ENCODE data around the gene GKAP1. TPM values are rescaled to one million over a fixed set of nuclear protein-coding genes. Genes with fewer than 3 reads are reported as not detected.

Gene GKAP1
- total and polyA plus RNA-seq, 2 of the 13 experiments (the other 11 are each of a cell fraction or from before 2014, with no cell fraction given) = 5.6 to 6.1 TPM

DNA sequence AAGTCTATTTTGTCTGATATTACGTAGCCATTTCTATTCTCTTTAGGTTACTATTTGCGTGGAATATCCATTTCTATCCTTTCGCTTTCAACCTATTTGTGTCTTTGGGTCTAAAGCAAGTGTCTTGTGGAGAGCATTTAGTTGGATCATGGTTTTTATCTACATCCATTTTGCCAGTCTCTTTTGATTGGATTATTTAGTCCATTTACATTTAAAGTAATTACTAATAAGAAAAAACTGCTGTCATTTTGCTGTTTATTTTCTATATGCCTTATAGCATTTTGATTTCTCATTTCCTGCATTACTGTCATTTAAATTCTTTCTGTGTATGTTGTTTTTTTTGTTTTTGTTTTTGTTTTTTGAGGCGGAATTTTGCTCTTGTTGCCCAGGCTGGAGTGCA is 83.8 kb downstream of the GKAP1 start:
- ChIA-PET POLR2A (no interaction called here), CTCF (ENCODE audit: low intra/inter-chr PET ratio, low total read pairs) (no interaction called here)
- no peaks in the 10 kb centered on the region for H3K36me3 ChIP-seq (replicated peaks in 1 of 2; ENCODE audit: control insufficient read depth in 1 of 2, insufficient read depth in 2 of 2, low read length in 2 of 2)
- no peaks in the 10 kb centered on the region for H4K20me1 ChIP-seq (ENCODE audit: insufficient read depth, low read length)
- no peak overlapping the region for H3K9ac ChIP-seq (ENCODE audit: insufficient read depth, low read depth, low read length)
- FAIRE-seq (no peak), ATAC-seq (no peak), DNase-seq (ENCODE audit: low spot score) (no peak)
- H3K27ac ChIP-seq (ENCODE audit: extremely low read length, insufficient read depth, low read length) = no peak overlapping the region
- 0 out of 2 replicates have a peak, but pooled peaks cover 10% of the 10 kb centered on the region for H3K4me1 ChIP-seq (ENCODE audit: insufficient read depth, low read length)
- intact Hi-C loops (cut with micrococcal nuclease; ENCODE audit: unreplicated experiment) = no loop called here
- H3K4me3 ChIP-seq (replicated peaks in 1 of 3; ENCODE audit: insufficient read depth in 1 of 3, low read depth in 2 of 3, low read length in 3 of 3) = no peak overlapping the region
- H3K4me2 ChIP-seq (ENCODE audit: low read depth, low read length) = no peak overlapping the region
- in situ Hi-C loops (cut with HindIII; ENCODE audit: extremely low pct_ligation_motif_present, low pct_unique_long_range_greater_than_20kb) = no loop called here
- TF ChIP-seq KLF12 (CRISPR knock-in tag; IDR thresholded peaks at IDR 0.05; ENCODE audit: borderline replicate concordance) (no peak), ZNF44 (CRISPR knock-in tag; IDR thresholded peaks at IDR 0.05) (no peak), ZNF670 (CRISPR knock-in tag; IDR thresholded peaks at IDR 0.05; ENCODE audit: borderline replicate concordance) (no peak), POLR2A (IDR thresholded peaks at IDR 0.05; ENCODE audit: insufficient read depth in 1 of 2, low read depth in 2 of 2, low read length in 2 of 2) (no peak), MEIS1 (CRISPR knock-in tag; IDR thresholded peaks at IDR 0.05; ENCODE audit: borderline replicate concordance) (no peak), EHMT2 (IDR thresholded peaks at IDR 0.05; ENCODE audit: borderline replicate concordance, low read depth, low read length) (no peak), ZC3H4 (CRISPR knock-in tag; IDR thresholded peaks at IDR 0.05; ENCODE audit: borderline replicate concordance) (no peak), ZNF607 (CRISPR knock-in tag; IDR thresholded peaks at IDR 0.05; ENCODE audit: borderline replicate concordance) (no peak), ZNF383 (CRISPR knock-in tag; IDR thresholded peaks at IDR 0.05; ENCODE audit: borderline replicate concordance) (no peak), ZNF549 (CRISPR knock-in tag; IDR thresholded peaks at IDR 0.05) (no peak), ARID4A (CRISPR knock-in tag; IDR thresholded peaks at IDR 0.05; ENCODE audit: borderline replicate concordance) (no peak), SRSF4 (IDR thresholded peaks at IDR 0.05; ENCODE audit: low read depth, low read length, poor library complexity, severe bottlenecking) (no peak), YEATS2 (CRISPR knock-in tag; IDR thresholded peaks at IDR 0.05; ENCODE audit: borderline replicate concordance) (no peak), RXRB (CRISPR knock-in tag; IDR thresholded peaks at IDR 0.05; ENCODE audit: borderline replicate concordance) (no peak), NAIF1 (CRISPR knock-in tag; IDR thresholded peaks at IDR 0.05; ENCODE audit: borderline replicate concordance) (no peak), PITX1 (CRISPR knock-in tag; IDR thresholded peaks at IDR 0.05) (no peak)
- TF ChIP-seq, protein P1, sequence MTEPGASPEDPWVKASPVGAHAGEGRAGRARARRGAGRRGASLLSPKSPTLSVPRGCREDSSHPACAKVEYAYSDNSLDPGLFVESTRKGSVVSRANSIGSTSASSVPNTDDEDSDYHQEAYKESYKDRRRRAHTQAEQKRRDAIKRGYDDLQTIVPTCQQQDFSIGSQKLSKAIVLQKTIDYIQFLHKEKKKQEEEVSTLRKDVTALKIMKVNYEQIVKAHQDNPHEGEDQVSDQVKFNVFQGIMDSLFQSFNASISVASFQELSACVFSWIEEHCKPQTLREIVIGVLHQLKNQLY (CRISPR knock-in tag; IDR thresholded peaks at IDR 0.05) = no peak
- no peak overlapping the region for H2AFZ ChIP-seq (ENCODE audit: low read length)
- BruUV-seq (replicated peaks) = no TSS peak
- H3K27me3 ChIP-seq (ENCODE audit: control insufficient read depth in 1 of 2, insufficient read depth in 2 of 2, low read length in 2 of 2) = peaks cover 0 to 6% of the 10 kb centered on the region in 2 experiments; a peak in 1 of 5 replicates
- H3K9me3 ChIP-seq (ENCODE audit: low read length) = no peaks in the 10 kb centered on the region
- no peaks in the 10 kb centered on the region for H3K79me2 ChIP-seq (ENCODE audit: insufficient read depth, low read length)
- 92% methylated on average over 4 of the region's 4 CpGs for WGBS (ENCODE audit: low lambda C conversion rate)

Measured in HepG2 (cell line).